Measurements from ENCODE around the gene PKIG.

Gene PKIG

GRCh38 chr20:44630297-44630696 lies 47.9 kb downstream of the PKIG start:
- Histone ChIP-seq H3K27ac (ENCODE audit: low read depth, low read length) (no peak overlapping the region), H3K4me1 (ENCODE audit: insufficient read depth, low read length) (0 out of 2 replicates have a peak, but pooled peaks cover 5% of the 10 kb centered on the region), H3K9me3 (ENCODE audit: insufficient read depth, low read depth, low read length) (no peaks in the 10 kb centered on the region), H3K9ac (ENCODE audit: low read depth, low read length) (no peak overlapping the region), H3K36me3 (ENCODE audit: insufficient read depth, low read length) (peaks cover 7% of the 10 kb centered on the region), H3K27me3 (ENCODE audit: insufficient read depth, low read length) (no peaks in the 10 kb centered on the region), H3K4me3 (ENCODE audit: low read length) (no peak overlapping the region)
- 61% methylated on average over 4 of the region's 5 CpGs for WGBS

- 88% methylated on average over 8 of the region's 8 CpGs for WGBS
- Histone ChIP-seq H3K27me3 (ENCODE audit: insufficient read depth, low read length) (no peaks in the 10 kb centered on the region), H3K9ac (ENCODE audit: low read depth, low read length) (no peak overlapping the region), H3K27ac (ENCODE audit: low read depth, low read length) (no peak overlapping the region), H3K4me3 (ENCODE audit: low read length) (no peak overlapping the region), H3K36me3 (ENCODE audit: insufficient read depth, low read length) (peaks cover 7% of the 10 kb centered on the region), H3K4me1 (ENCODE audit: insufficient read depth, low read length) (0 out of 2 replicates have a peak, but pooled peaks cover 5% of the 10 kb centered on the region), H3K9me3 (ENCODE audit: insufficient read depth, low read depth, low read length) (no peaks in the 10 kb centered on the region)
Measured at GRCh38 chr20:44632103-44632752, 49.8 kb downstream of the PKIG start.

GRCh38 chr20:44633187-44633810 lies 50.9 kb downstream of the PKIG start:
- no peak overlapping the region for H3K4me3 ChIP-seq (ENCODE audit: low read length)

GRCh38 chr20:44633872-44634600 lies 51.7 kb downstream of the PKIG start:
- 0 out of 2 replicates have a peak, but pooled peaks cover 5% of the 10 kb centered on the region for H3K4me1 ChIP-seq (ENCODE audit: insufficient read depth, low read length)
- 89% methylated on average over 18 of the region's 18 CpGs for WGBS
- no peak overlapping the region for H3K27ac ChIP-seq (ENCODE audit: low read depth, low read length)

More at GRCh38 chr20:44633187-44633810, 50.9 kb downstream of the PKIG start:
- Histone ChIP-seq H3K27me3 (ENCODE audit: insufficient read depth, low read length) (no peaks in the 10 kb centered on the region), H3K9me3 (ENCODE audit: insufficient read depth, low read depth, low read length) (no peaks in the 10 kb centered on the region), H3K4me1 (ENCODE audit: insufficient read depth, low read length) (0 out of 2 replicates have a peak, but pooled peaks cover 5% of the 10 kb centered on the region), H3K9ac (ENCODE audit: low read depth, low read length) (no peak overlapping the region), H3K27ac (ENCODE audit: low read depth, low read length) (no peak overlapping the region), H3K36me3 (ENCODE audit: insufficient read depth, low read length) (peaks cover 7% of the 10 kb centered on the region; the same call in 1 of the 2 replicates)
- 82% methylated on average over 2 of the region's 3 CpGs for WGBS

GRCh38 chr20:44635877-44636276 lies 53.5 kb downstream of the PKIG start:
- Histone ChIP-seq H3K9me3 (ENCODE audit: insufficient read depth, low read depth, low read length) (no peaks in the 10 kb centered on the region), H3K27me3 (ENCODE audit: insufficient read depth, low read length) (no peaks in the 10 kb centered on the region), H3K27ac (ENCODE audit: low read depth, low read length) (no peak overlapping the region), H3K9ac (ENCODE audit: low read depth, low read length) (no peak overlapping the region), H3K36me3 (ENCODE audit: insufficient read depth, low read length) (peaks cover 7% of the 10 kb centered on the region; the same call in 1 of the 2 replicates), H3K4me3 (ENCODE audit: low read length) (no peak overlapping the region), H3K4me1 (ENCODE audit: insufficient read depth, low read length) (no peaks in the 10 kb centered on the region)
- WGBS: 85% methylated on average over 4 of the region's 4 CpGs

More at GRCh38 chr20:44633872-44634600, 51.7 kb downstream of the PKIG start:
- H3K9me3 ChIP-seq (ENCODE audit: insufficient read depth, low read depth, low read length): no peaks in the 10 kb centered on the region
- H3K9ac ChIP-seq (ENCODE audit: low read depth, low read length): no peak overlapping the region
- peaks cover 7% of the 10 kb centered on the region; the same call in 1 of the 2 replicates for H3K36me3 ChIP-seq (ENCODE audit: insufficient read depth, low read length)
- no peaks in the 10 kb centered on the region for H3K27me3 ChIP-seq (ENCODE audit: insufficient read depth, low read length)
- H3K4me3 ChIP-seq (ENCODE audit: low read length): no peak overlapping the region

GRCh38 chr20:44637042-44637441 lies 54.7 kb downstream of the PKIG start:
- Histone ChIP-seq H3K27ac (ENCODE audit: low read depth, low read length) (no peak overlapping the region), H3K27me3 (ENCODE audit: insufficient read depth, low read length) (no peaks in the 10 kb centered on the region), H3K9me3 (ENCODE audit: insufficient read depth, low read depth, low read length) (no peaks in the 10 kb centered on the region), H3K9ac (ENCODE audit: low read depth, low read length) (no peak overlapping the region), H3K4me3 (ENCODE audit: low read length) (no peak overlapping the region), H3K4me1 (ENCODE audit: insufficient read depth, low read length) (peaks cover 2% of the 10 kb centered on the region), H3K36me3 (ENCODE audit: insufficient read depth, low read length) (peaks cover 7% of the 10 kb centered on the region; the same call in 1 of the 2 replicates)
- 96% methylated on average over 5 of the region's 5 CpGs for WGBS

GRCh38 chr20:44637522-44638372 lies 55.4 kb downstream of the PKIG start:
- H3K27me3 ChIP-seq (ENCODE audit: insufficient read depth, low read length): no peaks in the 10 kb centered on the region
- H3K9me3 ChIP-seq (ENCODE audit: insufficient read depth, low read depth, low read length): no peaks in the 10 kb centered on the region
- H3K36me3 ChIP-seq (ENCODE audit: insufficient read depth, low read length): peaks cover 7% of the 10 kb centered on the region; the same call in 1 of the 2 replicates
- peaks cover 9% of the 10 kb centered on the region for H3K4me1 ChIP-seq (ENCODE audit: insufficient read depth, low read length)
- 94% methylated on average over 10 of the region's 11 CpGs for WGBS
- no peak overlapping the region for H3K9ac ChIP-seq (ENCODE audit: low read depth, low read length)
- H3K27ac ChIP-seq (ENCODE audit: low read depth, low read length): no peak overlapping the region
- H3K4me3 ChIP-seq (ENCODE audit: low read length): no peak overlapping the region

GRCh38 chr20:44640522-44640921 lies 58.1 kb downstream of the PKIG start:
- 99% methylated on average over 2 of the region's 2 CpGs for WGBS
- Histone ChIP-seq H3K27ac (ENCODE audit: low read depth, low read length) (no peak overlapping the region), H3K27me3 (ENCODE audit: insufficient read depth, low read length) (no peaks in the 10 kb centered on the region), H3K4me1 (ENCODE audit: insufficient read depth, low read length) (peaks cover 29% of the 10 kb centered on the region), H3K4me3 (ENCODE audit: low read length) (no peak overlapping the region), H3K9ac (ENCODE audit: low read depth, low read length) (no peak overlapping the region), H3K9me3 (ENCODE audit: insufficient read depth, low read depth, low read length) (no peaks in the 10 kb centered on the region), H3K36me3 (ENCODE audit: insufficient read depth, low read length) (no peaks in the 10 kb centered on the region)

- WGBS: 88% methylated on average over 5 of the region's 5 CpGs
- no peaks in the 10 kb centered on the region for H3K27me3 ChIP-seq (ENCODE audit: insufficient read depth, low read length)
- no peaks in the 10 kb centered on the region for H3K36me3 ChIP-seq (ENCODE audit: insufficient read depth, low read length)
- no peak overlapping the region for H3K4me3 ChIP-seq (ENCODE audit: low read length)
- no peak overlapping the region for H3K27ac ChIP-seq (ENCODE audit: low read depth, low read length)
- H3K4me1 ChIP-seq (ENCODE audit: insufficient read depth, low read length): peaks cover 34% of the 10 kb centered on the region
- H3K9ac ChIP-seq (ENCODE audit: low read depth, low read length): no peak overlapping the region
- no peaks in the 10 kb centered on the region for H3K9me3 ChIP-seq (ENCODE audit: insufficient read depth, low read depth, low read length)
Measured at GRCh38 chr20:44641325-44641724, 58.9 kb downstream of the PKIG start.

GRCh38 chr20:44642203-44643153 lies 60.1 kb downstream of the PKIG start:
- Histone ChIP-seq H3K27me3 (ENCODE audit: insufficient read depth, low read length) (no peaks in the 10 kb centered on the region), H3K9me3 (ENCODE audit: insufficient read depth, low read depth, low read length) (no peaks in the 10 kb centered on the region), H3K27ac (ENCODE audit: low read depth, low read length) (peak overlapping the region; percentile 77), H3K4me3 (ENCODE audit: low read length) (peak overlapping the region; percentile 20; the same call in 1 of the 2 replicates), H3K36me3 (ENCODE audit: insufficient read depth, low read length) (no peaks in the 10 kb centered on the region), H3K4me1 (ENCODE audit: insufficient read depth, low read length) (peaks cover 38% of the 10 kb centered on the region), H3K9ac (ENCODE audit: low read depth, low read length) (peak overlapping the region; percentile 62)
- 25% methylated on average over 17 of the region's 17 CpGs for WGBS

All from HUES64 (cell line).